A549 (cell line): ENCODE data around the gene INF2. TPM values are rescaled to one million over a fixed set of nuclear protein-coding genes. Genes with fewer than 3 reads are reported as not detected.

ENCODE experiments used
- ATAC-seq, 2 experiments: fragments of 200-7000 bp in 1 of 2; fragments of >200 bp in 1 of 2; cut with Nextera tagmentation in 1 of 2; cut with Tn5 transposase in 1 of 2; 3 replicates each; pipeline versions ENCODE4 v1.8.0 to v1.9.1; 2018 to 2020; ENCODE audit warnings: mild to moderate bottlenecking in 1 of 2, moderate library complexity in 1 of 2
- CTCF ChIA-PET: fragments of 300-600 bp; sonication (Branson Sonifier 250); formaldehyde crosslinking; extraction: SDS; loops from one replicate; lab custom pipeline; 2021; ENCODE audit warnings: antibody characterized with exemption, inconsistent platforms; lab: Yijun Ruan, JAX
- POLR2A ChIA-PET: fragments of 350-600 bp; formaldehyde crosslinking; extraction: SDS; loops from one replicate; lab custom pipeline; 2021; ENCODE audit warnings: antibody characterized with exemption, inconsistent platforms; lab: Yijun Ruan, JAX
- DNase-seq, 2 experiments: peaks; one replicate each; pipeline versions ENCODE4 v3.0.0 to v3.0.0-alpha.2; 2011 to 2016; ENCODE audit warnings: low read depth in 1 of 2, low spot score in 1 of 2
- FAIRE-seq: peaks from 2 replicates; lab custom pipeline; 2011; peaks lifted over from hg19 to GRCh38; lab: Jason Lieb, UNC
- H3K27ac ChIP-seq, 2 experiments: fragments of >200 bp; sonication (Bioruptor Twin); formaldehyde crosslinking; 3 replicates each; pipeline ENCODE4 v1.5.1; 2016 to 2017
- H3K4me1 ChIP-seq: fragments of >200 bp; sonication (Bioruptor Twin); formaldehyde crosslinking; 3 replicates; pipeline ENCODE4 v1.6.1; 2016
- H3K4me2 ChIP-seq: fragments of >200 bp; sonication (Bioruptor Twin); formaldehyde crosslinking; 3 replicates; pipeline ENCODE4 v1.6.1; 2016
- H3K4me3 ChIP-seq: fragments of >200 bp; sonication (Bioruptor Twin); formaldehyde crosslinking; 3 replicates; pipeline ENCODE4 v1.5.1; 2016
- H3K9me3 ChIP-seq: fragments of >200 bp; sonication (Bioruptor Twin); formaldehyde crosslinking; 3 replicates; pipeline ENCODE4 v1.6.1; 2016
- CBX2 ChIP-seq: fragments of 200-600 bp; sonication (generic); IDR thresholded peaks from 2 replicates; pipeline ENCODE4 v1.6.1; 2016; ENCODE audit warnings: low read depth, mild to moderate bottlenecking, borderline replicate concordance
- CBX8 ChIP-seq: fragments of 200-600 bp; sonication (generic); IDR thresholded peaks from 2 replicates; pipeline ENCODE4 v1.6.1; 2016
- CEBPB ChIP-seq, 2 experiments: fragments of >200 bp in 1 of 2; sonication (Bioruptor Twin) in 1 of 2; formaldehyde crosslinking in 1 of 2; IDR thresholded peaks; 2 replicates each; pipeline ENCODE4 v1.6.1; 2012 to 2016
- CHD2 ChIP-seq: fragments of 150-350 bp; IDR thresholded peaks from 2 replicates; pipeline ENCODE4 v1.6.1; 2014; ENCODE audit warnings: low read length; ENCODE audit not compliant: partially characterized antibody
- CHD4 ChIP-seq: fragments of 200-600 bp; sonication (generic); IDR thresholded peaks from 2 replicates; pipeline ENCODE4 v1.6.1; 2016; ENCODE audit warnings: antibody characterized with exemption, mild to moderate bottlenecking, borderline replicate concordance
- EHMT2 ChIP-seq: fragments of 200-600 bp; sonication (generic); IDR thresholded peaks from 2 replicates; pipeline ENCODE4 v1.6.1; 2016; ENCODE audit warnings: antibody characterized with exemption, low read depth, mild to moderate bottlenecking, moderate library complexity
- FOXS1 ChIP-seq: fragments of 250-450 bp; sonication (Bioruptor Pico); IDR thresholded peaks from 2 replicates; pipeline ENCODE4 v1.5.0; 2020; ENCODE audit warnings: mild to moderate bottlenecking, moderate library complexity
- HEYL ChIP-seq: fragments of 250-450 bp; sonication (Bioruptor Pico); IDR thresholded peaks from 2 replicates; pipeline ENCODE4 v1.8.0; 2021; ENCODE audit warnings: mild to moderate bottlenecking, moderate library complexity
- HOXA7 ChIP-seq: fragments of 250-450 bp; sonication (Bioruptor Pico); IDR thresholded peaks from 2 replicates; pipeline ENCODE4 v1.5.0; 2020; ENCODE audit warnings: mild to moderate bottlenecking, moderate library complexity
- JUN ChIP-seq, 2 experiments: fragments of >200 bp; sonication (Bioruptor Twin); formaldehyde crosslinking; IDR thresholded peaks; 2 replicates in 1 of 2; 3 replicates in 1 of 2; pipeline ENCODE4 v1.6.1; 2016 to 2017
- NFE2L2 ChIP-seq: fragments of 150-350 bp; conservative IDR thresholded peaks from 2 replicates; pipeline ENCODE4 v1.6.1; 2014; ENCODE audit warnings: low read length
- POLR2AphosphoS2 ChIP-seq: conservative IDR thresholded peaks from 2 replicates; pipeline ENCODE4 v1.6.1; 2012; ENCODE audit warnings: low read length, improper control_type of control experiment, inconsistent platforms
- RARB ChIP-seq: fragments of 250-450 bp; sonication (Bioruptor Pico); IDR thresholded peaks from 2 replicates; pipeline ENCODE4 v1.8.0; 2021; ENCODE audit warnings: mild to moderate bottlenecking, moderate library complexity
- RNF2 ChIP-seq: fragments of 200-600 bp; sonication (generic); IDR thresholded peaks from 2 replicates; pipeline ENCODE4 v1.6.1; 2016; ENCODE audit warnings: low read depth, mild to moderate bottlenecking, antibody characterized with exemption, moderate library complexity, borderline replicate concordance
- ZFP36 ChIP-seq: fragments of 450-650 bp; IDR thresholded peaks from 2 replicates; pipeline ENCODE4 v1.6.1; 2014; ENCODE audit warnings: borderline replicate concordance; ENCODE audit not compliant: partially characterized antibody
- ZNF302 ChIP-seq: fragments of 250-450 bp; sonication (Bioruptor Pico); IDR thresholded peaks from 2 replicates; pipeline ENCODE4 v1.9.0; 2021; ENCODE audit warnings: inconsistent platforms, mild to moderate bottlenecking, moderate library complexity
- WGBS: methylation state at CpG from one replicate; pipeline ENCODE4 v1.1.6; 2017; ENCODE audit errors: missing lambda C conversion rate; 5-methylcytosine and 5-hydroxymethylcytosine counted together
- polyA plus RNA-seq, 4 experiments: library from polyadenylated mRNA; depleted of rRNA in 3 of 4; stranded (reverse); fragments of >200 nt; fragmentation: RNase III in 1 of 4; extraction: RNeasy Plus Mini Kit Qiagen cat#74134 plus additional on column Dnase treatment in 1 of 4; gene quantifications; 2 replicates in 3 of 4; 3 replicates in 1 of 4; pipeline ENCODE4 v1.2.3, GENCODE V29; 2011 to 2017
- TF ChIP-seq, protein P1 (sequence below): fragments of >200 bp; sonication (Bioruptor Twin); formaldehyde crosslinking; IDR thresholded peaks from 3 replicates; pipeline ENCODE4 v1.5.1; 2016
- TF ChIP-seq, protein P2 (sequence below): fragments of >200 bp; sonication (Bioruptor Twin); formaldehyde crosslinking; IDR thresholded peaks from 3 replicates; pipeline ENCODE4 v1.6.1; 2016
- TF ChIP-seq, protein P3 (sequence below): fragments of 150-350 bp; IDR thresholded peaks from 2 replicates; pipeline ENCODE4 v1.6.1; 2014; ENCODE audit warnings: low read depth, mild to moderate bottlenecking, low read length

The INF2 gene
- polyA plus RNA-seq, 2 of the 4 experiments (the other 2 are of a cell fraction) = 24.7 to 71.2 TPM

DNA sequence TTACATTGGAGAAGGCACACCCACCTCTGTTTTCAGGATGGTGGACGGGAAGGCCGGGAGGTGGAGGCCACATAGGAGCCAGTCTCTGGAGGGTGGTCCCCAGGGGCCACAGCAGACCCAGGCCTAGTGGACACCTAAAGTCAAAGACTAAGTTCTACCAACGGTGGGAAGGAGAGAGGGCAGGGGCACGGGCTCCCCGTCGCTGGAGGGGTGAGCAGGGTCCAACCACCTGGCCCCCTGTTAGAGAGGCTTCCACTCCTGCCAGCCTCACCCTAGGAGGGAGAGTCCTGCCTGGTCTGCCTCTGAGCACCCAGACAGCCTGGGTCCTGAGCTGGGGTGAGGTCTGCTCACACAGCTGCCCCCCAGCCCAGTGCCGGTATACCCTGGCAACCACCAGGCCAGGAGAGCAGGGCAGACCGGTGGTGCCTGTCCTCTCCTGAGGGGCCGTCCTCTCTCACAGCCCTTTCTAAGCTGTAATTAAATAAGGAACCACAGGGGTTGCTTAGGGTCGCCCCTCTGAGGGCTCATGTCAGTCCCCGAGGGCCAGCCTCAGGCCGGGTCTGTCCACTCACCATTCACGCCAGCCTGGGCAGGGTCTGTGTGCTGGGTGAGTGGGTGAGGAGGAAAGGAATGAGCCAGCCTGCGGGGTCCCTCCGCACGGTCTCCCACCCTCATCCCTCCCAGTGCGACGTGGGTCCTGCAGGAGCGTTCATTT is 2.3 kb downstream of the INF2 start:
- Histone ChIP-seq H3K27ac (peak overlapping the region in 1 of 2 experiments; percentile 98; a peak in 3 of 6 replicates), H3K4me1 (peaks cover 80% of the 10 kb centered on the region), H3K4me3 (peak overlapping the region; percentile 99; the same call in 1 of the 3 replicates), H3K9me3 (no peaks in the 10 kb centered on the region), H3K4me2 (peak overlapping the region; percentile 86)
- DNase-seq (no peak), ATAC-seq (no peak), FAIRE-seq (no peak)
- CTCF ChIA-PET = interaction anchor here (1.6 to 13.1 kb wide), 4 partner anchors 10 to 31 kb away, joined by 8 to 143 read pairs (median 17); partner anchors contain the start of gene ADSS1
- POLR2A ChIA-PET = no interaction called here
- no peak for TF ChIP-seq NFE2L2
- TF ChIP-seq FOXS1 (CRISPR knock-in tag) = no peak
- no peak for TF ChIP-seq JUN (IDR thresholded peaks at IDR 0.05)
- TF ChIP-seq CHD4 = no peak
- TF ChIP-seq CBX2 = no peak
- 84% methylated on average over 18 of the region's 19 CpGs for WGBS

DNA sequence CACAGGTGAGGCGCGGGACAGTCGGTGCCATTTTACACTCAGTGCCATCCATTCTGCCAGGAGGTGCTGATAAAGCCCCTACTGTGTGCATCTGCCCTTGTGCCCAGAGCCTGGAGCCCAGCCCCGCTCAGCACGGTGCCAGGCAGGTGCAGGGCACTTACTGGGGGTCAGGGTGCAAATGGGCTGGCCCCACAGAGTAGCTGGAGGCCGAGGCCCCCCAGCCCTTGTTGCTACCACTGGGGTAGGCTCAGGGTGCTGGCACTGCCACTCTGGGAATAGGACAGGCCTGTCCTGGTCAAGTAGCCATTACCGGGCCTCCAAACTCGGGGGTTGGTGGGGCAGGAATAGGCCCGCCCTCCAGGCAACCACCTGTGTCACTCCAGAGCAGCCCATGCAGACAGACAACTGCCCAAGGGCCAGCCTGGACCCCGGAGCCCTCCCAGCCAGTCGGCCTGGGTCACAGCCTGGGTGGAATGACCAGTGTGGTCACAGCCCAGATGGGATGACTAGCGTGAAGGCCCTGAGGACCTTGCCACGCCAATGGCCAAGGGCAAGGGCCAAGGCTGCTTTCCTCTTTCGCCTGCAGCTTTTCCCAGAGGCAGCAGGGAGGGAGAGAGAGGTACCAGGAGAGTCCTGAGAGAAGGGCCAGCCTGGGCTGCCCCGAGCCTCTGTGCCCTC is 3.0 kb downstream of the INF2 start:
- POLR2A ChIA-PET = no interaction called here
- Histone ChIP-seq H3K27ac (peak overlapping the region in 1 of 2 experiments; percentile 98; a peak in 4 of 6 replicates), H3K4me1 (peaks cover 80% of the 10 kb centered on the region), H3K4me3 (no peak overlapping the region), H3K9me3 (no peaks in the 10 kb centered on the region), H3K4me2 (peak overlapping the region; percentile 86)
- ATAC-seq = no peak
- no peak for DNase-seq
- TF ChIP-seq RARB = no peak
- no peak for TF ChIP-seq RNF2
- TF ChIP-seq CEBPB (IDR thresholded peaks at IDR 0.05) = no peak
- no peak for TF ChIP-seq CHD2
- no peak for TF ChIP-seq HEYL
- TF ChIP-seq EHMT2 = no peak
- 85% methylated on average over 11 of the region's 15 CpGs for WGBS
- CTCF ChIA-PET = interaction anchor here (1.6 to 13.1 kb wide), 3 partner anchors 11 to 27 kb away, joined by 8 to 143 read pairs (median 18); no protein-coding TSS in a partner anchor
- no peak for FAIRE-seq

DNA sequence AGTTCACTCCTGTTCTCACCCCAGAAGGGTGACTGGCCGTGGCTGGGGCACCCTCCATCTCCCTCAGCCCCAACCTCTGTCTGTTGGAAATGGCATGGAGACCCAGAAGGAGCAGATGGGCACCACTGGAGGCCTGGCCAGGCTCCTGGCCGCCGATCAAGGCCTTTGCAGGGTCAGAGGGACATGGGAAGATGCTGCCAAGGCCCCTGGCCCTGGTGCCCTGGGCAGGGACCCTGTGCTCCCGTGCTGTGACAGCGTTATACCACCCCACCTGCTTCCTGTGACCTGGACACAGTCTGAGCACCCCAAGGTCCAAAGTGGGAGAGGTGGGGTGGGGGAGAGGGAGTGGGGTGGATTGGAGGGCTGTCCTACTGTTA is 3.5 kb downstream of the INF2 start:
- Histone ChIP-seq H3K4me2 (peak overlapping the region; percentile 86), H3K9me3 (no peaks in the 10 kb centered on the region), H3K27ac (peak overlapping the region in 1 of 2 experiments; percentile 98; a peak in 4 of 6 replicates), H3K4me1 (peaks cover 83% of the 10 kb centered on the region), H3K4me3 (no peak overlapping the region)
- TF ChIP-seq ZFP36 (no peak), RARB (no peak), CBX8 (no peak), NFE2L2 (no peak), CHD4 (no peak), POLR2AphosphoS2 (no peak), HOXA7 (CRISPR knock-in tag) (no peak), ZNF302 (no peak)
- TF ChIP-seq, protein P1, sequence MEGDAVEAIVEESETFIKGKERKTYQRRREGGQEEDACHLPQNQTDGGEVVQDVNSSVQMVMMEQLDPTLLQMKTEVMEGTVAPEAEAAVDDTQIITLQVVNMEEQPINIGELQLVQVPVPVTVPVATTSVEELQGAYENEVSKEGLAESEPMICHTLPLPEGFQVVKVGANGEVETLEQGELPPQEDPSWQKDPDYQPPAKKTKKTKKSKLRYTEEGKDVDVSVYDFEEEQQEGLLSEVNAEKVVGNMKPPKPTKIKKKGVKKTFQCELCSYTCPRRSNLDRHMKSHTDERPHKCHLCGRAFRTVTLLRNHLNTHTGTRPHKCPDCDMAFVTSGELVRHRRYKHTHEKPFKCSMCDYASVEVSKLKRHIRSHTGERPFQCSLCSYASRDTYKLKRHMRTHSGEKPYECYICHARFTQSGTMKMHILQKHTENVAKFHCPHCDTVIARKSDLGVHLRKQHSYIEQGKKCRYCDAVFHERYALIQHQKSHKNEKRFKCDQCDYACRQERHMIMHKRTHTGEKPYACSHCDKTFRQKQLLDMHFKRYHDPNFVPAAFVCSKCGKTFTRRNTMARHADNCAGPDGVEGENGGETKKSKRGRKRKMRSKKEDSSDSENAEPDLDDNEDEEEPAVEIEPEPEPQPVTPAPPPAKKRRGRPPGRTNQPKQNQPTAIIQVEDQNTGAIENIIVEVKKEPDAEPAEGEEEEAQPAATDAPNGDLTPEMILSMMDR = no peak
- TF ChIP-seq, protein P2, sequence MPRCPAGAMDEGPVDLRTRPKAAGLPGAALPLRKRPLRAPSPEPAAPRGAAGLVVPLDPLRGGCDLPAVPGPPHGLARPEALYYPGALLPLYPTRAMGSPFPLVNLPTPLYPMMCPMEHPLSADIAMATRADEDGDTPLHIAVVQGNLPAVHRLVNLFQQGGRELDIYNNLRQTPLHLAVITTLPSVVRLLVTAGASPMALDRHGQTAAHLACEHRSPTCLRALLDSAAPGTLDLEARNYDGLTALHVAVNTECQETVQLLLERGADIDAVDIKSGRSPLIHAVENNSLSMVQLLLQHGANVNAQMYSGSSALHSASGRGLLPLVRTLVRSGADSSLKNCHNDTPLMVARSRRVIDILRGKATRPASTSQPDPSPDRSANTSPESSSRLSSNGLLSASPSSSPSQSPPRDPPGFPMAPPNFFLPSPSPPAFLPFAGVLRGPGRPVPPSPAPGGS = no peak
- TF ChIP-seq, protein P3, sequence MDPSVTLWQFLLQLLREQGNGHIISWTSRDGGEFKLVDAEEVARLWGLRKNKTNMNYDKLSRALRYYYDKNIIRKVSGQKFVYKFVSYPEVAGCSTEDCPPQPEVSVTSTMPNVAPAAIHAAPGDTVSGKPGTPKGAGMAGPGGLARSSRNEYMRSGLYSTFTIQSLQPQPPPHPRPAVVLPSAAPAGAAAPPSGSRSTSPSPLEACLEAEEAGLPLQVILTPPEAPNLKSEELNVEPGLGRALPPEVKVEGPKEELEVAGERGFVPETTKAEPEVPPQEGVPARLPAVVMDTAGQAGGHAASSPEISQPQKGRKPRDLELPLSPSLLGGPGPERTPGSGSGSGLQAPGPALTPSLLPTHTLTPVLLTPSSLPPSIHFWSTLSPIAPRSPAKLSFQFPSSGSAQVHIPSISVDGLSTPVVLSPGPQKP = no peak
- WGBS = 88% methylated on average over 4 of the region's 5 CpGs
- CTCF ChIA-PET = interaction anchor here (0.9 to 13.1 kb wide), 3 partner anchors 12 to 15 kb away, joined by 3 to 143 read pairs (median 18); no protein-coding TSS in a partner anchor
- no peak for FAIRE-seq
- no peak for DNase-seq
- ATAC-seq = no peak
- POLR2A ChIA-PET = interaction anchor here (2.2 kb wide), 1 partner anchor 16 kb away, joined by 4 read pairs; no protein-coding TSS in a partner anchor
